Measurements from ENCODE around the gene MYO18B.

MYO18B gene

DNA sequence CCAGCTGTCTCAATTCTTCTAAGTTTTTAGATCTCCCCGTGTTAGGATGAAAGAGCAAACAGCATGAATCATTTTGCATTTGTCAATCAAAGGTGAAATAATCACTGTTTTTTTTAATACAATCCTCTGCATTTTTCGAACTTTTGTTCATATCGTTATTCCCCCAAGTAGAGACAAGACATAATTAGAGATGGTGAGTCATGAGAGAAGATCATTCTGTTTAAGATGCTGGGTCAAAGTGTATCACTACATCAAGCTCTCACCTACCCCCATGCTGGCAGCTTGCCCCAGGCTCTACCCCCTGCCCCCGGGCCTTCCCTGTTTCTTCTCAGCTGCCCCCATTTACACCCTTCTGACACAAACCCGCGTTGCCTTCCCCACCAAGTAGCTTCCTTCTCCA lies 30.5 kb upstream of the MYO18B start:
- no peak for DNase-seq (ENCODE audit: low read depth, low spot score)

- no peak for DNase-seq (ENCODE audit: low read depth, low spot score)
Observed at GRCh38 chr22:25712661-25713400, 29.2 kb upstream of the MYO18B start.

- DNase-seq (ENCODE audit: low read depth, low spot score): no peak
Observed at GRCh38 chr22:25714070-25714469, 27.9 kb upstream of the MYO18B start.

DNA sequence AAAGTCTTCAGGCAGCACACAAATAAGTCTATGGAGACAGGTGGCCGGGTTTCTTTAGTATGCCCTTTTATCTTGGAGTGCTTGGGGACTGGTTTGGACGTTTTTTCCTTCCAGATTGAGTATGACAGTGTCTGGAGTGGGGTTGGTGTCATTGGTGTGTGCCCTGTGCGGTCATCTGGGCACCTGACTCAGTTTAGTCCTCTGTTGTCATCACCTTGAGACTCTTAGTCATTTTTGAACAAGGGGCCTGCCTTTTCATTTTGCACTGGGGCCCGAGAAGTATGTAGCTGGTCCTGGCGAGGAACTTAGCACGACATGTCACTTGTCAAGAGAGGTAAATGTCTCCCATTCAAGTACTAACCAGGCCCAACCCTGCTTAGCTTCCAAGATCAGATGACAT lies 27.2 kb upstream of the MYO18B start:
- no peak for DNase-seq (ENCODE audit: low read depth, low spot score)

DNA sequence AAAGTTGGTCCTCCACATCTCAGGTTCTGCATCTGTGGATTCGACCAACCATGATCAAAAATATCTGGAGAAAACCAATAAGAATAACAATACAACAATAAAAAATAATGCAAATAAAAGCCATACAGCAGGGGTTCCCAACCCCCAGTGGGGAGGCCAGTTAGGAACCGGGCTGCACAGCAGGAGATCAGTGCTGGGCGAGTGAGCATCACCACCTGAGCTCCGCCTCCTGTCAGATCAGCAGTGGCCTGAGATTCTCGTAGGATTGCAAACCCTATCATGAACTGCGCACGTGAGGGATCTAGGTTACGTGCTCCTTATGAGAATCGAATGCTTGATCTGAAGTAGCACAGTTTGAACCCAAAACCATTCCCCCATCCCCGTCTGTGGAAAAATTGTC lies 25.4 kb upstream of the MYO18B start:
- DNase-seq (ENCODE audit: low read depth, low spot score): no peak

- DNase-seq (ENCODE audit: low read depth, low spot score): no peak
Observed at GRCh38 chr22:25718135-25718840, 23.7 kb upstream of the MYO18B start.

- DNase-seq (ENCODE audit: low read depth, low spot score): no peak
Observed at GRCh38 chr22:25722223-25722622, 19.8 kb upstream of the MYO18B start.

- no peak for DNase-seq (ENCODE audit: low read depth, low spot score)
Observed at GRCh38 chr22:25722626-25723025, 19.4 kb upstream of the MYO18B start.

- no peak for DNase-seq (ENCODE audit: low read depth, low spot score)
Observed at GRCh38 chr22:25726241-25726640, 15.7 kb upstream of the MYO18B start.

GRCh38 chr22:25728071-25728470 lies 13.9 kb upstream of the MYO18B start:
- no peak for DNase-seq (ENCODE audit: low read depth, low spot score)

DNA sequence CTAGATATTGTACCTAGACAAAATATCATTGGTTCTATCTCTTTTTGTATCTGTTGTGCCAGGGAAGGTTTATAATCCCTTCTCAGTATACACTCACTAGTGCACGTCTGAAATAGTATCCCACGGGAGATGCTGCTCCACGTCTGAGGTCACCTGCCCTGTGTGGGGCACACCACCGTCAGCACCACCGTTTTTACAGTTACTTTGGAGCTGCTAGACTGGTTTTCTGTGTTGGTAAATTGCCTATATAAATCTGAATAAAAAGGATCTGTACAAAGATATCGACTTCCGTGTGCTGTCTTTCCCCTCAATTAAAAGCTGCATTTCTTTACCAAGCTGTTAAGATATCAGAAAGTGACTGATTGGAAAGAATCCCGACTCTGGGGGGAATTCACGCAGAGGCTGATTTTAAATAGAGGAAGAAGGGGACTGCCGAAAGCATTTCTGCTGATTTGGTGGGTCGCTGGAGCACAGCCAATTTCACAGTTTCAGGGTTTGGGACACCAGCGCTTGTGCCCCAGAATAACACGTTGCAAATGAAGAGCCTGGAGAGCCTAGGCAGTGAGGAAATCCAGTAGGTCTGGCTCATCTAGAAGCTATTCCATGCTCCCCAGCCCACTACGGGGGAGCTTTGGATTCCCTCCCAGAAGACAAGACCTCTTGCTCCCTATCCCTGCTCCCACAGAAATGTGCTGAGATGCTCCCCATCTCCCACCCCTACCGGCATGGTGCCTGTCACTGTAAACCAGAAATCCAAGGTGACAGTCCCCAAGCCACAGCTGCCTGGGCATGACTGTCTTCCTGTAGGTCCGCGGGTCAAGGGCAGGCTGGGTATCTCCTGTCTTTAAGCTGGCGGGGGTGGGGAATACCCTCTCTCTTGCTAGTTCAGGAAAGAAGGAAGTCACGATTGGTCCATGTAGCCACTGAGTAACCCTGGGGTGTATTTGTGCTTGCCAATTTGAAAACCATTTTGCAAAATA lies 12.7 kb upstream of the MYO18B start:
- DNase-seq (ENCODE audit: low read depth, low spot score): no peak

GRCh38 chr22:25735650-25736049 lies 6.3 kb upstream of the MYO18B start:
- DNase-seq (ENCODE audit: low read depth, low spot score): no peak

GRCh38 chr22:25736378-25737011 lies 5.5 kb upstream of the MYO18B start:
- DNase-seq (ENCODE audit: low read depth, low spot score): no peak

DNA sequence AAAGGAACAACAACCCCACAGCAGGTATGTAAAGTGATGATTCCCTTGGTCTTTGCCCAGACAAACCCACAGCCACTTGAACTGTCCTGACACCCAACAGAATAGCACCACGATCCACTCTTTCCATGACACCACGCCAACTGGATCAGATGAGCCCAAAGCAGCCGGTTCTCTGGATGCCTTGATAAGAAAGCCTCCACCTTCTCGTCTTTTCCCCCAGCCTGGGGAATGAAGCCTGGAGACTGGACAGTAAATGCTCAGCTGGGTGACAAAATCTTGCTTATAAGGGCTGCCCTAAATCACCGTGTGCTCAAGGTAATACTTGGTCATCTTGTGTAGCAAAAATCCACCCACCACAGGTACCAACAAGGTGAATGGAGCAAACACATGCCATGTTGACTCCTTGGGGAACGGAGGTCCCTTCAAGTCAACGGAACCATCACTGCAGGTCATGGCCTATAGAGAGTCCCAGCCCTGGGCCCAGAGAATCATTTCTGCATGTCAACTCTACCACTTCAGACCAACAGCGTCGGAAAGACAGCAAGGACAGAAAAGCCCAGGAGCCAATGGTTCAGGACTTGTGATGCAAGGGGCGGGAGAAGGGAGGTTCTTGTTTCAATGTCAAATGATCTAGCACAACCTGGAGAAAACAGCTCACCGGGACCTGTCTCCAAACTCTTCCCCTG lies 2.2 kb upstream of the MYO18B start:
- no peak for DNase-seq (ENCODE audit: low read depth, low spot score)

- no peak for DNase-seq (ENCODE audit: low read depth, low spot score)
Observed at GRCh38 chr22:25742918-25743708, 1.1 kb downstream of the MYO18B start.

DNA sequence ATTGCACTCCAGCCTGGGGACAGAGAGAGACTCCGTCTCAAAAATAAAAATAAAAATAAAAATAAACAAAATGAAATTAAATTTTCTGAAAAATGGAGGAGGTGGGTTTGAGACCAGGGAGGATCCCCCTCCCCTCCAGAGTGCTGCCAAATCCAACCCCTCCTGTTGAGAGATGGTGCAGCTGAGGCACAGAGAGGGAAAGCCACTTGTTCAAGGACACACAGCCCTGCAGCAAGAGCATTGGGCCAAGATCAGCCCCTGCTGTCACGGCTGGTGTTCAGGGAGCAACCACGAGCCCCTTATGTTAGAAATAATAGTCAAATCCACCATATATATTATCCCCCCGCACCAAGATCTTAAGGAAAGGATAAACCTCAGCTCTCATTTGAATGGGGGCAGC lies 2.7 kb downstream of the MYO18B start:
- no peak for DNase-seq (ENCODE audit: low read depth, low spot score)

DNA sequence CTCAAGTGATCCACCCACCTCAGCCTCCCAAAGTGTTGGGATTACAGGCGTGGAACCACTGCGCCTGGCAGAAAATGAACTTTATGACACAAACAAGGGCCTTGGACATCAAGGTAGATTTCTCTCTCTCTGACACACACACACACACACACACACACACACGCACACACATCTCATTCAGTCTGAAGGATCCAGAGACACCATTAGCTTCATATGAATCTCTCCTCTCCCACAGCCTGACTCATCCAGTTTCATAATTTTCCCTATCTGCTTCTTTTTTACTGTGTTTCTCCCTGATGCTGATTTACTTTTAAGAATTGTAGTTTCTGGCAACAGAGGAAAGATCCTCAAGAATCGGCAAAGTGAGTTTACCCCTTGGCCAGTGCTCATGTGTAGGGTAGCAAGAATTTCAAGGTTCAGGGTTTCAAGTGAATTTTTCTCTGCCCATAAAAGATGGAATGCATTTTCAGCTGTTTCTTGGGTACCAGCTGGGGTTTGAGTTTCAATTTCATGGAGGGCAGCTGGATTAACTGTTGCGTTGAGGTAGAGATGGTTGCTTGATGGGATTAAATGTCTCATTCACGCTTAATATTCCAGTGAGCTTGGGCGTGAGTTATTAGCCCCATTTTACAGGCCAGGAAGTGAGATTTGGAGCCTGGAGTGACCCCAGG lies 3.5 kb downstream of the MYO18B start:
- no peak for DNase-seq (ENCODE audit: low read depth, low spot score)

GRCh38 chr22:25746012-25746373 lies 4.0 kb downstream of the MYO18B start:
- no peak for DNase-seq (ENCODE audit: low read depth, low spot score)

- no peak for DNase-seq (ENCODE audit: low read depth, low spot score)
Observed at GRCh38 chr22:25747245-25747944, 5.4 kb downstream of the MYO18B start.
